ENCODE data around the gene TXNDC16.
"Not testable (repeated sequence)": the region's sequence is repeated elsewhere in the genome, so short reads cannot be mapped to it uniquely, and the experiment has no call there.

Gene TXNDC16

GRCh38 chr14:52583544-52583943 is 31.2 kb upstream of the TXNDC16 start:
- H3F3A ChIP-seq (ENCODE audit: control insufficient read depth, insufficient read depth), result no peaks in the 10 kb centered on the region
- H3K9me2 ChIP-seq (replicated peaks; ENCODE audit: control insufficient read depth, low read length), result no peaks in the 10 kb centered on the region
- H3K4me3 ChIP-seq (ENCODE audit: low read length), result no peak overlapping the region
- no peak overlapping the region for H3K27ac ChIP-seq (ENCODE audit: low read depth, low read length)
- H4K20me1 ChIP-seq (ENCODE audit: control insufficient read depth, insufficient read depth, low read depth, low read length), result no peaks in the 10 kb centered on the region
- H3K4me1 ChIP-seq (ENCODE audit: control insufficient read depth, low read length), result no peaks in the 10 kb centered on the region
- H3K79me2 ChIP-seq (ENCODE audit: control insufficient read depth, low read length), result no peaks in the 10 kb centered on the region
- no peaks in the 10 kb centered on the region for H3K9me3 ChIP-seq (ENCODE audit: control insufficient read depth, insufficient read depth, low read length)
- no peaks in the 10 kb centered on the region for H3K36me3 ChIP-seq (ENCODE audit: control insufficient read depth, low read length)
- H3K4me2 ChIP-seq (ENCODE audit: low read length), result no peak overlapping the region
- TF ChIP-seq EZH2phosphoT487 (IDR thresholded peaks at IDR 0.05; ENCODE audit: borderline replicate concordance, low read length), result no peak
- no peak for TF ChIP-seq CTCF (IDR thresholded peaks at IDR 0.05; ENCODE audit: low read depth, low read length, poor library complexity, severe bottlenecking)
- H3K27me3 ChIP-seq (ENCODE audit: control insufficient read depth, low read length), result no peaks in the 10 kb centered on the region

- Histone ChIP-seq H3K9me2 (replicated peaks; ENCODE audit: control insufficient read depth, low read length) (no peaks in the 10 kb centered on the region), H3K4me2 (ENCODE audit: low read length) (no peak overlapping the region), H4K20me1 (ENCODE audit: control insufficient read depth, insufficient read depth, low read depth, low read length) (no peaks in the 10 kb centered on the region), H3K79me2 (ENCODE audit: control insufficient read depth, low read length) (no peaks in the 10 kb centered on the region), H3K4me3 (ENCODE audit: low read length) (no peak overlapping the region), H3K36me3 (ENCODE audit: control insufficient read depth, low read length) (no peaks in the 10 kb centered on the region), H3K27me3 (ENCODE audit: control insufficient read depth, low read length) (no peaks in the 10 kb centered on the region), H3K9me3 (ENCODE audit: control insufficient read depth, insufficient read depth, low read length) (peaks cover 4% of the 10 kb centered on the region; the same call in 1 of the 2 replicates), H3K27ac (ENCODE audit: low read depth, low read length) (no peak overlapping the region), H3F3A (ENCODE audit: control insufficient read depth, insufficient read depth) (no peaks in the 10 kb centered on the region), H3K4me1 (ENCODE audit: control insufficient read depth, low read length) (peaks cover 4% of the 10 kb centered on the region; the same call in 1 of the 2 replicates)
- TF ChIP-seq CTCF (IDR thresholded peaks at IDR 0.05; ENCODE audit: low read depth, low read length, poor library complexity, severe bottlenecking), result no peak
- TF ChIP-seq EZH2phosphoT487 (IDR thresholded peaks at IDR 0.05; ENCODE audit: borderline replicate concordance, low read length), result no peak
Observed at GRCh38 chr14:52575858-52576257, 23.6 kb upstream of the TXNDC16 start.

- H3K4me3 ChIP-seq (ENCODE audit: low read length); H4K20me1 ChIP-seq (ENCODE audit: control insufficient read depth, insufficient read depth, low read depth, low read length); H3F3A ChIP-seq (ENCODE audit: control insufficient read depth, insufficient read depth); H3K4me2 ChIP-seq (ENCODE audit: low read length); H3K9me3 ChIP-seq (ENCODE audit: control insufficient read depth, insufficient read depth, low read length); H3K27ac ChIP-seq (ENCODE audit: low read depth, low read length); H3K79me2 ChIP-seq (ENCODE audit: control insufficient read depth, low read length); H3K27me3 ChIP-seq (ENCODE audit: control insufficient read depth, low read length); H3K36me3 ChIP-seq (ENCODE audit: control insufficient read depth, low read length); H3K9me2 ChIP-seq (replicated peaks; ENCODE audit: control insufficient read depth, low read length); H3K4me1 ChIP-seq (ENCODE audit: control insufficient read depth, low read length): not testable (repeated sequence)
Observed at GRCh38 chr14:52568454-52568853, 16.1 kb upstream of the TXNDC16 start.

- Histone ChIP-seq H3K4me2 (ENCODE audit: low read length) (no peak overlapping the region), H3K4me3 (ENCODE audit: low read length) (no peak overlapping the region), H3F3A (ENCODE audit: control insufficient read depth, insufficient read depth) (no peaks in the 10 kb centered on the region), H3K9me3 (ENCODE audit: control insufficient read depth, insufficient read depth, low read length) (no peaks in the 10 kb centered on the region), H3K4me1 (ENCODE audit: control insufficient read depth, low read length) (no peaks in the 10 kb centered on the region), H3K79me2 (ENCODE audit: control insufficient read depth, low read length) (no peaks in the 10 kb centered on the region), H3K9me2 (replicated peaks; ENCODE audit: control insufficient read depth, low read length) (no peaks in the 10 kb centered on the region), H4K20me1 (ENCODE audit: control insufficient read depth, insufficient read depth, low read depth, low read length) (no peaks in the 10 kb centered on the region), H3K27ac (ENCODE audit: low read depth, low read length) (no peak overlapping the region), H3K36me3 (ENCODE audit: control insufficient read depth, low read length) (no peaks in the 10 kb centered on the region), H3K27me3 (ENCODE audit: control insufficient read depth, low read length) (no peaks in the 10 kb centered on the region)
- TF ChIP-seq CTCF (IDR thresholded peaks at IDR 0.05; ENCODE audit: low read depth, low read length, poor library complexity, severe bottlenecking) (no peak), EZH2phosphoT487 (IDR thresholded peaks at IDR 0.05; ENCODE audit: borderline replicate concordance, low read length) (no peak)
Observed at GRCh38 chr14:52563120-52563519, 10.8 kb upstream of the TXNDC16 start.

All from DOHH2 (cell line).